GM13976 (cell line): ENCODE measurements around the gene IFFO2.
A peak's percentile ranks its signal among the peaks of the same experiment; 100 is the strongest.

Source experiments
- DNase-seq: peaks from one replicate; pipeline ENCODE4 v3.0.0; 2012; ENCODE audit warnings: low spot score
- CTCF ChIP-seq: IDR thresholded peaks from 2 replicates; pipeline ENCODE4 v1.5.1; 2012; ENCODE audit warnings: borderline replicate concordance, mild to moderate bottlenecking; ENCODE audit not compliant: insufficient read depth; ENCODE audit errors: extremely low read depth, missing control alignments, control extremely low read depth
- in situ Hi-C: fragments of 300-500 bp; cut with MboI; formaldehyde crosslinking; loops from one replicate; pipeline ENCODE4 v1.12.0; 2022; ENCODE audit warnings: low sequenced_read_pairs, mixed read lengths, inconsistent platforms; ENCODE audit not compliant: unreplicated experiment

IFFO2 gene

DNA sequence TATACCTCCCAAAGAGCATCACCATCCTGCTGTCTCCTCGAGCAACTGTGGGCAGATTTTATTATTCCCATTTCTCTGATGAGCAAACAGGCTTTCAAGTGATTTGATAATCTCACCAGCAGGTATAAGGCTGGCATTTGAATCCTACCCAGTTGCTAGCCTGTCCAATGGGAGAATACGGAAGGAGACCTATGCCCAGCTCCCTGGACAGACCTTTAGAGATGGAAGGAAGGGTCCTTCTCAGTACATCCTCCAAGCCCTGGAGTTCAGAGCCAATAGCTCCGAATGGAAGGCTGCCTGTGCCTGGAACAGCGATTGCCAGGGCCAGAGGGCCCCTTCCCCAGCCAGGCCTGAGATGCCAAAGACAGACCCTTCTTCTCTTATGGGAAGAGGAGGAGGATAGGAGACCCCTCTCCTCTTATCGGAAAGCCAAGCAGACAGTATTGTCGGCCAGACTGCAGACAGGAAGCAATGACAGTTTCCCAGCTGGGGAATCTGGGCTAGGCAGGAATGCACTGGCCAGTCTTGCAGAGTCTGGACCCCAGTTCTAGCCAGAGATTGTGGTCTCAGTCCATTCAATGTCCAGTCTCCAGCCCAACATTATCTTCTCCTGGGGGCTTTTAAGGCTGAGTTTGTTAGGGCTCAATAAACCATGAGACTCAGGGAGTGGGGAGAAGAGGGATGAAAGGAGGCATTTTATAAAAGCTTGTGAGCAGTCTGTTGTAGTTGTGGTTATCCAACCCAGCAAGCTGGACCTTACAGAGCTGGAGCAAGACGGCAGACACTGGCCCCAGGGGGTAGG, 2.0 kb downstream of the IFFO2 start:
- in situ Hi-C loops = no loop called here
- no peak for TF ChIP-seq CTCF
- no peak for DNase-seq

- no peak for DNase-seq
- in situ Hi-C loops = no loop called here
- TF ChIP-seq CTCF = no peak
Measured at GRCh38 chr1:18953731-18954231, 2.7 kb downstream of the IFFO2 start.

GRCh38 chr1:18951818-18952391, 4.6 kb downstream of the IFFO2 start:
- TF ChIP-seq CTCF = no peak
- DNase-seq = peak; percentile 87
- in situ Hi-C loops = no loop called here

GRCh38 chr1:18951416-18951815, 5.1 kb downstream of the IFFO2 start:
- TF ChIP-seq CTCF = no peak
- in situ Hi-C loops = no loop called here
- DNase-seq = peak; percentile 36

- TF ChIP-seq CTCF = no peak
- in situ Hi-C loops = no loop called here
- DNase-seq = peak; percentile 71
Measured at GRCh38 chr1:18950401-18951026, 6.0 kb downstream of the IFFO2 start.

GRCh38 chr1:18949686-18950400, 6.6 kb downstream of the IFFO2 start:
- in situ Hi-C loops = no loop called here
- TF ChIP-seq CTCF = peak; percentile 14
- peak; percentile 71 for DNase-seq
